Endothelial cell of umbilical vein (primary cell): ENCODE data around the gene CNIH4. TPM values are rescaled to one million over a fixed set of nuclear protein-coding genes. Genes with fewer than 3 reads are reported as not detected.

Experiments
- BruUV-seq: library from RNA; stranded (reverse); fragments of 400-500 nt; replicated peaks from 2 replicates; lab custom pipeline; 2021; lab: Mats Ljungman, UMichigan
- CTCF ChIA-PET: fragments of 300-600, 350-600 bp; sonication (Branson Sonifier 250); formaldehyde crosslinking; loops from one replicate; lab custom pipeline; 2021; ENCODE audit warnings: antibody characterized with exemption, inconsistent platforms; lab: Charles Lee
- POLR2A ChIA-PET: fragments of 300-600, 350-600 bp; sonication (Branson Sonifier 250); formaldehyde crosslinking; loops from one replicate; lab custom pipeline; 2021; ENCODE audit warnings: antibody characterized with exemption, inconsistent platforms; lab: Charles Lee
- DNase-seq: peaks from one replicate; pipeline ENCODE4 v3.0.0-alpha.2; 2011; ENCODE audit warnings: low read depth, low spot score
- FAIRE-seq: peaks from 2 replicates; lab custom pipeline; 2011; peaks lifted over from hg19 to GRCh38; lab: Jason Lieb, UNC
- H2AFZ ChIP-seq: 2 replicates; pipeline ENCODE4 v1.6.0; 2012; ENCODE audit warnings: low read depth, low read length, control low read depth, inconsistent platforms
- H3K27ac ChIP-seq: 2 replicates; pipeline ENCODE4 v1.5.1; 2011; ENCODE audit warnings: low read depth, mild to moderate bottlenecking, control low read depth, low read length, moderate library complexity; ENCODE audit not compliant: insufficient read depth
- H3K27me3 ChIP-seq, 2 experiments: 2 replicates each; pipeline versions ENCODE4 v1.6.0 to v1.6.1; 2011; ENCODE audit warnings: low read length in 2 of 2, mixed read lengths in 1 of 2; ENCODE audit not compliant: control insufficient read depth in 2 of 2, insufficient read depth in 2 of 2
- H3K36me3 ChIP-seq, 2 experiments: 2 replicates in 1 of 2; 3 replicates in 1 of 2; pipeline ENCODE4 v1.5.1; 2011; ENCODE audit warnings: low read length in 2 of 2, mild to moderate bottlenecking in 1 of 2, moderate library complexity in 1 of 2; ENCODE audit not compliant: control insufficient read depth in 2 of 2, insufficient read depth in 2 of 2; ENCODE audit errors: extremely low read depth in 1 of 2
- H3K4me1 ChIP-seq: 3 replicates; pipeline ENCODE4 v1.5.1; 2011; ENCODE audit warnings: mild to moderate bottlenecking, low read length; ENCODE audit not compliant: control insufficient read depth, insufficient read depth; ENCODE audit errors: extremely low read depth
- H3K4me2 ChIP-seq: 2 replicates; pipeline ENCODE4 v1.6.1; 2011; ENCODE audit warnings: low read length, control low read depth, mixed read lengths; ENCODE audit not compliant: insufficient read depth
- H3K4me3 ChIP-seq, 3 experiments: fragments of 200-600 bp in 1 of 3; sonication (generic), shearing (Covaris generic) in 1 of 3; replicated peaks in 1 of 3; 2 replicates each; pipeline ENCODE4 v1.5.1; 2011 to 2016; ENCODE audit warnings: control low read depth in 3 of 3, low read length in 3 of 3, mild to moderate bottlenecking in 2 of 3, inconsistent platforms in 1 of 3, low read depth in 1 of 3, moderate library complexity in 1 of 3; ENCODE audit not compliant: insufficient read depth in 1 of 3
- H3K79me2 ChIP-seq: 2 replicates; pipeline ENCODE4 v1.6.0; 2012; ENCODE audit warnings: low read length, inconsistent platforms; ENCODE audit not compliant: control insufficient read depth, insufficient read depth
- H3K9ac ChIP-seq: replicated peaks from 2 replicates; pipeline ENCODE3; 2011; ENCODE audit warnings: low read length, control low read depth; ENCODE audit not compliant: insufficient read depth; ENCODE audit errors: extremely low read depth
- H3K9me1 ChIP-seq: replicated peaks from 3 replicates; pipeline ENCODE4 v1.6.0; 2011; ENCODE audit warnings: mild to moderate bottlenecking, low read length; ENCODE audit not compliant: control insufficient read depth, insufficient read depth; ENCODE audit errors: extremely low read depth
- H3K9me3 ChIP-seq: replicated peaks from 2 replicates; pipeline ENCODE4 v1.5.1; 2012; ENCODE audit warnings: low read length, inconsistent platforms; ENCODE audit not compliant: control insufficient read depth, insufficient read depth
- H4K20me1 ChIP-seq: replicated peaks from 2 replicates; pipeline ENCODE3; 2011; ENCODE audit warnings: mild to moderate bottlenecking, low read length; ENCODE audit not compliant: control insufficient read depth, insufficient read depth; ENCODE audit errors: extremely low read depth
- EZH2 ChIP-seq: IDR thresholded peaks from 2 replicates; pipeline ENCODE4 v1.6.1; 2012; ENCODE audit warnings: borderline replicate concordance, low read depth, mild to moderate bottlenecking, moderate library complexity, low read length, inconsistent platforms; ENCODE audit not compliant: severe bottlenecking
- FOS ChIP-seq: IDR thresholded peaks from 2 replicates; pipeline ENCODE4 v1.6.1; 2011; ENCODE audit warnings: mild to moderate bottlenecking, low read length, moderate library complexity, borderline replicate concordance; ENCODE audit not compliant: insufficient read depth
- GATA2 ChIP-seq: IDR thresholded peaks from 2 replicates; pipeline ENCODE4 v1.7.0; 2011; ENCODE audit warnings: low read depth, mild to moderate bottlenecking, moderate library complexity, mixed read lengths, low read length; ENCODE audit not compliant: insufficient read length, insufficient read depth
- JUN ChIP-seq: IDR thresholded peaks from 2 replicates; pipeline ENCODE4 v1.6.1; 2011; ENCODE audit warnings: borderline replicate concordance, low read depth; ENCODE audit not compliant: insufficient read length, insufficient read depth
- MYC ChIP-seq: IDR thresholded peaks from one replicate; pipeline ENCODE4 v1.6.1; 2011; ENCODE audit warnings: mild to moderate bottlenecking, low read depth, low read length
- POLR2A ChIP-seq: IDR thresholded peaks from 2 replicates; pipeline ENCODE4 v1.6.1; 2012; ENCODE audit warnings: low read depth, mild to moderate bottlenecking, control low read depth, low read length
- POLR2AphosphoS5 ChIP-seq: IDR thresholded peaks from 2 replicates; pipeline ENCODE4 v1.6.1; 2012; ENCODE audit warnings: low read depth, mild to moderate bottlenecking, control low read depth, low read length, moderate library complexity; ENCODE audit not compliant: insufficient read depth
- dilution Hi-C: fragments of 300-500 bp; cut with MboI; formaldehyde crosslinking; loops from one replicate; pipeline ENCODE4 v1.15.0; 2019; ENCODE audit warnings: low sequenced_read_pairs; ENCODE audit not compliant: extremely low pct_ligation_motif_present
- intact Hi-C: fragments of 100-400 bp; cut with micrococcal nuclease; formaldehyde crosslinking; loops from one replicate; pipeline ENCODE4 v1.10.0; 2022
- polyA plus RNA-seq, 4 experiments: library from polyadenylated mRNA; depleted of rRNA in 3 of 4; stranded (reverse) in 3 of 4; unstranded in 1 of 4; fragments of >200 nt; gene quantifications; 2 replicates each; pipeline versions ENCODE4 v1.2.1 to v1.2.3, GENCODE V29; 2011 to 2012; ENCODE audit warnings: missing spikeins in 1 of 4
- total RNA-seq: library from RNA; stranded (reverse); gene quantifications from 2 replicates; pipeline ENCODE4 v1.2.3, GENCODE V29; 2021
- TF ChIP-seq, protein P1 (sequence below): IDR thresholded peaks from 2 replicates; pipeline ENCODE4 v1.6.1; 2011; ENCODE audit not compliant: insufficient read depth, insufficient read length
- TF ChIP-seq, protein P2 (sequence below), 2 donors: IDR thresholded peaks; 1 replicate in 1 of 2; 2 replicates in 1 of 2; pipeline ENCODE4 v1.5.1; 2011; ENCODE audit warnings: low read length in 2 of 2, mild to moderate bottlenecking in 2 of 2, moderate library complexity in 2 of 2, control low read depth in 1 of 2, inconsistent platforms in 1 of 2, low read depth in 1 of 2; ENCODE audit not compliant: insufficient read depth in 1 of 2; ENCODE audit errors: extremely low read depth in 1 of 2

The CNIH4 gene
- total and polyA plus RNA-seq, 2 donors (not counting 3 experiments of a cell fraction or from before 2014, with no cell fraction given): 74.9 to 118 TPM

DNA sequence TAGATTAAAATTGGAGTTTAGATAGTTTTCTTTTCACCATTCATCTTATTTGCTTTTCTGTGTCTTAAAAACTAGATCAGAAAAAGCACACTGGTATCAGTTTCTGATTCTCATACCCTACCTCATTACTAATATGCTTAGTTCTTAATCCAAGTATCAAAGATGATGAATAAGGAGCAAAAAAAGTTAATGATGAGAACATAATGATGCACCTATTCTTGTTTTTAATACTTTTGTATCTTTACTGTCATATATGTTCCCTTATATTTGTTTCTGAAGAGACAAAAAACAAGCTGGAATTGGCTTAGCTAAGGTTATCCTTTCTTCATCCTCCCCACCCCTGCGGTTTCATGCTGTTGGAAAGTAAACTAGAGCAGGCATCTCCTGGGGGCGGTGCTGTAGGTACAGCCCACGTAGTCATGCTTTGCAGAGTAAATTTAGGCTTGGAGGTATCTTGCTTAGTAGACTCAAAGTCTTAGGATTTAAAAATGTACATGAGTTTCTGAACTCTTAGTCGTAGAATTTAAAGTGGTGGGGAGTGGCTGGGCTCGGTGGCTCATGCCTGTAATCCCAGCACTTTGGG lies 16.4 kb downstream of the CNIH4 start:
- Histone ChIP-seq H4K20me1 (no peaks in the 10 kb centered on the region), H3K79me2 (peaks cover 10% of the 10 kb centered on the region), H3K9me3 (no peaks in the 10 kb centered on the region), H3K4me3 (no peak overlapping the region), H3K9me1 (no peaks in the 10 kb centered on the region), H3K36me3 (peaks cover 19 to 25% of the 10 kb centered on the region in 2 experiments), H3K9ac (no peak overlapping the region), H3K4me2 (no peak overlapping the region), H3K27ac (no peak overlapping the region), H3K27me3 (no peaks in the 10 kb centered on the region), H2AFZ (no peak overlapping the region), H3K4me1 (no peaks in the 10 kb centered on the region)
- dilution Hi-C loops: no loop called here
- BruUV-seq: no TSS peak
- FAIRE-seq (no peak), DNase-seq (no peak)
- TF ChIP-seq EZH2: no peak
- intact Hi-C loops: no loop called here
- POLR2A ChIA-PET: no interaction called here
- CTCF ChIA-PET: no interaction called here

DNA sequence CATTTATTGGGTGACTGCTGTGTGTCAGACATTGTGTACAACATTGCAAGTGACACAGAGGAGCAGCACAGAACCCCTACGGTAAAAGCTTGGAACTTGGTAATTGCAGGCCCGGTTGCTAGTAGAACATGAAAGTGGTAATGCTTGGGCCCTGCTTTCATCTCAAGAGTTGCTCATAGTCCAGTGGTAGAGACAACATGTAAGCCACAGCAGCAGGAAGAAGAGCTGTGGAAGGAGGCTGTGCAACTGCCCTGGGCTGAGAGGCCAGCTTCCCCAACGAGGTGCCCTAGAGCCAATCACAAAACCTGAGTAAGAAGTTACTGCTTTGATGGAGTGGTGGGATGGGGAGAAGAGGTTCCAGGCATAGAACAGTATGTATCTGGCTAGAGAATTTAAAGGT lies 18.4 kb downstream of the CNIH4 start:
- Histone ChIP-seq H3K4me1 (no peaks in the 10 kb centered on the region), H3K36me3 (peaks cover 19 to 21% of the 10 kb centered on the region in 2 experiments), H3K79me2 (peaks cover 10% of the 10 kb centered on the region), H3K27me3 (no peaks in the 10 kb centered on the region), H3K4me3 (no peak overlapping the region), H2AFZ (no peak overlapping the region), H3K4me2 (no peak overlapping the region), H3K9me3 (no peaks in the 10 kb centered on the region), H3K27ac (no peak overlapping the region), H3K9me1 (no peaks in the 10 kb centered on the region), H3K9ac (no peak overlapping the region), H4K20me1 (no peaks in the 10 kb centered on the region)
- no TSS peak for BruUV-seq
- no peak for DNase-seq
- intact Hi-C loops (no loop called here), dilution Hi-C loops (no loop called here)
- no peak for TF ChIP-seq MYC
- TF ChIP-seq GATA2: no peak
- TF ChIP-seq, protein P1, sequence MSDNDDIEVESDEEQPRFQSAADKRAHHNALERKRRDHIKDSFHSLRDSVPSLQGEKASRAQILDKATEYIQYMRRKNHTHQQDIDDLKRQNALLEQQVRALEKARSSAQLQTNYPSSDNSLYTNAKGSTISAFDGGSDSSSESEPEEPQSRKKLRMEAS: no peak
- TF ChIP-seq POLR2A: no peak
- TF ChIP-seq FOS: no peak
- no peak for TF ChIP-seq POLR2AphosphoS5
- no peak for TF ChIP-seq EZH2
- TF ChIP-seq, protein P2, sequence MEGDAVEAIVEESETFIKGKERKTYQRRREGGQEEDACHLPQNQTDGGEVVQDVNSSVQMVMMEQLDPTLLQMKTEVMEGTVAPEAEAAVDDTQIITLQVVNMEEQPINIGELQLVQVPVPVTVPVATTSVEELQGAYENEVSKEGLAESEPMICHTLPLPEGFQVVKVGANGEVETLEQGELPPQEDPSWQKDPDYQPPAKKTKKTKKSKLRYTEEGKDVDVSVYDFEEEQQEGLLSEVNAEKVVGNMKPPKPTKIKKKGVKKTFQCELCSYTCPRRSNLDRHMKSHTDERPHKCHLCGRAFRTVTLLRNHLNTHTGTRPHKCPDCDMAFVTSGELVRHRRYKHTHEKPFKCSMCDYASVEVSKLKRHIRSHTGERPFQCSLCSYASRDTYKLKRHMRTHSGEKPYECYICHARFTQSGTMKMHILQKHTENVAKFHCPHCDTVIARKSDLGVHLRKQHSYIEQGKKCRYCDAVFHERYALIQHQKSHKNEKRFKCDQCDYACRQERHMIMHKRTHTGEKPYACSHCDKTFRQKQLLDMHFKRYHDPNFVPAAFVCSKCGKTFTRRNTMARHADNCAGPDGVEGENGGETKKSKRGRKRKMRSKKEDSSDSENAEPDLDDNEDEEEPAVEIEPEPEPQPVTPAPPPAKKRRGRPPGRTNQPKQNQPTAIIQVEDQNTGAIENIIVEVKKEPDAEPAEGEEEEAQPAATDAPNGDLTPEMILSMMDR (IDR thresholded peaks at IDR 0.05; ENCODE audit: extremely low read depth in 1 of 2, insufficient read depth in 1 of 2, low read depth in 1 of 2, low read length in 2 of 2): no peak
- TF ChIP-seq JUN: no peak
- CTCF ChIA-PET: interaction anchor here (0.6 to 1.0 kb wide), 2 partner anchors 29 to 82 kb away, joined by 3 read pairs; no protein-coding TSS in a partner anchor
- no peak for FAIRE-seq
- POLR2A ChIA-PET: no interaction called here
